T follicular helper cell (primary cell): Measurements from ENCODE around the gene PI4K2B.
"Not testable (repeated sequence)": the region's sequence is repeated elsewhere in the genome, so short reads cannot be mapped to it uniquely, and the experiment has no call there.

Experiments used
- DNase-seq: peaks from one replicate; pipeline ENCODE4 v3.0.0-alpha.2; 2020; ENCODE audit warnings: low read depth
- total RNA-seq, 2 experiments: gene quantifications; one replicate each; lab custom pipeline; 2026; lab: John Stamatoyannopoulos, UW

Gene PI4K2B
- 56.8 to 56.9 reads per million in 2 experiments for total RNA-seq

GRCh38 chr4:25233737-25234389 is at the start of gene PI4K2B:
TSS of gene PI4K2B (plus strand) at chr4:25234033. CDS start at chr4:25234164, 131 bp downstream.
- DNase-seq, result peak; percentile 90

- no peak for DNase-seq
Observed at GRCh38 chr4:25184056-25184455, 49.8 kb upstream of the PI4K2B start.

GRCh38 chr4:25190407-25190806 is 43.4 kb upstream of the PI4K2B start:
- no peak for DNase-seq

GRCh38 chr4:25198713-25199112 is 35.1 kb upstream of the PI4K2B start:
- DNase-seq, result no peak

- no peak for DNase-seq
Observed at GRCh38 chr4:25207997-25208396, 25.8 kb upstream of the PI4K2B start.

- no peak for DNase-seq
Observed at GRCh38 chr4:25209702-25210101, 24.1 kb upstream of the PI4K2B start.

GRCh38 chr4:25211721-25212120 is 22.1 kb upstream of the PI4K2B start:
- DNase-seq, result no peak

- no peak for DNase-seq
Observed at GRCh38 chr4:25212822-25213221, 21.0 kb upstream of the PI4K2B start.

GRCh38 chr4:25213347-25213979 is 20.4 kb upstream of the PI4K2B start:
- DNase-seq, result no peak

- DNase-seq, result not testable (repeated sequence)
Observed at GRCh38 chr4:25214750-25215149, 19.1 kb upstream of the PI4K2B start.

- DNase-seq, result no peak
Observed at GRCh38 chr4:25215511-25215910, 18.3 kb upstream of the PI4K2B start.

GRCh38 chr4:25221377-25221776 is 12.5 kb upstream of the PI4K2B start:
- DNase-seq, result no peak

GRCh38 chr4:25223802-25224375 is 9.9 kb upstream of the PI4K2B start:
- DNase-seq, result no peak

GRCh38 chr4:25229804-25230203 is 4.0 kb upstream of the PI4K2B start:
- DNase-seq, result no peak

- no peak for DNase-seq
Observed at GRCh38 chr4:25233194-25233593, 639 bp upstream of the PI4K2B start.

- peak; percentile 19 for DNase-seq
Observed at GRCh38 chr4:25234390-25235370, 847 bp downstream of the PI4K2B start.

GRCh38 chr4:25235401-25235800 is 1.6 kb downstream of the PI4K2B start:
- no peak for DNase-seq

- DNase-seq, result not testable (repeated sequence)
Observed at GRCh38 chr4:25236030-25236429, 2.2 kb downstream of the PI4K2B start.

GRCh38 chr4:25236971-25237370 is 3.1 kb downstream of the PI4K2B start:
- DNase-seq, result no peak

- DNase-seq, result no peak
Observed at GRCh38 chr4:25238052-25238451, 4.2 kb downstream of the PI4K2B start.

GRCh38 chr4:25239528-25239927 is 5.7 kb downstream of the PI4K2B start:
- not testable (repeated sequence) for DNase-seq

GRCh38 chr4:25240754-25241210 is 6.9 kb downstream of the PI4K2B start:
- not testable (repeated sequence) for DNase-seq
